Measurements from ENCODE around the gene IARS2.
"Not testable (repeated sequence)": the region's sequence is repeated elsewhere in the genome, so short reads cannot be mapped to it uniquely, and the experiment has no call there.

The IARS2 gene

GRCh38 chr1:220153147-220153546 is 59.2 kb downstream of the IARS2 start:
- H3K9me3 ChIP-seq (ENCODE audit: insufficient read depth, low read length), result no peaks in the 10 kb centered on the region
- peaks cover 17% of the 10 kb centered on the region for H4K20me1 ChIP-seq (ENCODE audit: insufficient read depth, low read length)
- peaks cover 18% of the 10 kb centered on the region for H3K4me1 ChIP-seq (ENCODE audit: low read length)
- peaks cover 3% of the 10 kb centered on the region; the same call in 1 of the 2 replicates for H3K79me2 ChIP-seq (ENCODE audit: low read length)
- H3K27ac ChIP-seq (ENCODE audit: low read length), result no peak overlapping the region
- no peak overlapping the region for H3K4me3 ChIP-seq (ENCODE audit: low read length)
- H3K9ac ChIP-seq (ENCODE audit: low read length), result no peak overlapping the region
- no peak overlapping the region for H3K4me2 ChIP-seq (ENCODE audit: low read length)
- TF ChIP-seq EZH2phosphoT487 (IDR thresholded peaks at IDR 0.05; ENCODE audit: low read depth) (no peak), CTCF (IDR thresholded peaks at IDR 0.05; ENCODE audit: low read depth, low read length) (no peak)
- no peaks in the 10 kb centered on the region for H3K27me3 ChIP-seq (ENCODE audit: low read depth, low read length)
- H3K36me3 ChIP-seq (replicated peaks; ENCODE audit: low read depth, low read length), result peaks cover 72% of the 10 kb centered on the region
- H2AFZ ChIP-seq (ENCODE audit: low read depth, low read length), result no peak overlapping the region

GRCh38 chr1:220156620-220157146 is 62.8 kb downstream of the IARS2 start:
- TF ChIP-seq EZH2phosphoT487 (IDR thresholded peaks at IDR 0.05; ENCODE audit: low read depth) (no peak), CTCF (IDR thresholded peaks at IDR 0.05; ENCODE audit: low read depth, low read length) (no peak)
- Histone ChIP-seq H3K36me3 (replicated peaks; ENCODE audit: low read depth, low read length) (peaks cover 61% of the 10 kb centered on the region), H3K4me3 (ENCODE audit: low read length) (no peak overlapping the region)

GRCh38 chr1:220157738-220158137 is 63.8 kb downstream of the IARS2 start:
- no peaks in the 10 kb centered on the region for H3K27me3 ChIP-seq (ENCODE audit: low read depth, low read length)
- H3K36me3 ChIP-seq (replicated peaks; ENCODE audit: low read depth, low read length), result peaks cover 62% of the 10 kb centered on the region
- H3K9me3 ChIP-seq (ENCODE audit: insufficient read depth, low read length), result no peaks in the 10 kb centered on the region
- H4K20me1 ChIP-seq (ENCODE audit: insufficient read depth, low read length), result no peaks in the 10 kb centered on the region
- TF ChIP-seq EZH2phosphoT487 (IDR thresholded peaks at IDR 0.05; ENCODE audit: low read depth) (no peak), CTCF (IDR thresholded peaks at IDR 0.05; ENCODE audit: low read depth, low read length) (no peak)
- no peaks in the 10 kb centered on the region for H3K4me1 ChIP-seq (ENCODE audit: low read length)
- no peak overlapping the region for H3K4me3 ChIP-seq (ENCODE audit: low read length)
- no peaks in the 10 kb centered on the region for H3K79me2 ChIP-seq (ENCODE audit: low read length)
- 0 out of 2 replicates have a peak overlapping the region, but pooled peaks have one; percentile 9 for H3K27ac ChIP-seq (ENCODE audit: low read length)
- H3K9ac ChIP-seq (ENCODE audit: low read length), result no peak overlapping the region
- H3K4me2 ChIP-seq (ENCODE audit: low read length), result no peak overlapping the region
- H2AFZ ChIP-seq (ENCODE audit: low read depth, low read length), result no peak overlapping the region

More at GRCh38 chr1:220156620-220157146, 62.8 kb downstream of the IARS2 start:
- Histone ChIP-seq H3K9me3 (ENCODE audit: insufficient read depth, low read length) (no peaks in the 10 kb centered on the region), H3K9ac (ENCODE audit: low read length) (no peak overlapping the region), H3K4me1 (ENCODE audit: low read length) (no peaks in the 10 kb centered on the region), H3K27me3 (ENCODE audit: low read depth, low read length) (no peaks in the 10 kb centered on the region), H4K20me1 (ENCODE audit: insufficient read depth, low read length) (no peaks in the 10 kb centered on the region), H3K27ac (ENCODE audit: low read length) (no peak overlapping the region), H2AFZ (ENCODE audit: low read depth, low read length) (no peak overlapping the region), H3K79me2 (ENCODE audit: low read length) (no peaks in the 10 kb centered on the region), H3K4me2 (ENCODE audit: low read length) (no peak overlapping the region)

- not testable (repeated sequence) for H3K27ac ChIP-seq (ENCODE audit: low read length); H3K4me3 ChIP-seq (ENCODE audit: low read length); H3K4me1 ChIP-seq (ENCODE audit: low read length); H3K4me2 ChIP-seq (ENCODE audit: low read length); H4K20me1 ChIP-seq (ENCODE audit: insufficient read depth, low read length); H3K9ac ChIP-seq (ENCODE audit: low read length); H3K79me2 ChIP-seq (ENCODE audit: low read length); H2AFZ ChIP-seq (ENCODE audit: low read depth, low read length); H3K27me3 ChIP-seq (ENCODE audit: low read depth, low read length); H3K9me3 ChIP-seq (ENCODE audit: insufficient read depth, low read length)
- H3K36me3 ChIP-seq (replicated peaks; ENCODE audit: low read depth, low read length), result peaks cover 62% of the 10 kb centered on the region
These were observed 64.6 kb downstream of the IARS2 start for GRCh38 chr1:220158530-220158929.
